ENCODE results near the gene UNKL. TPM values are rescaled to one million over a fixed set of nuclear protein-coding genes. Genes with fewer than 3 reads are reported as not detected.

UNKL gene
- total RNA-seq, 1 donor from 2014 or later, result 3.7 TPM

DNA sequence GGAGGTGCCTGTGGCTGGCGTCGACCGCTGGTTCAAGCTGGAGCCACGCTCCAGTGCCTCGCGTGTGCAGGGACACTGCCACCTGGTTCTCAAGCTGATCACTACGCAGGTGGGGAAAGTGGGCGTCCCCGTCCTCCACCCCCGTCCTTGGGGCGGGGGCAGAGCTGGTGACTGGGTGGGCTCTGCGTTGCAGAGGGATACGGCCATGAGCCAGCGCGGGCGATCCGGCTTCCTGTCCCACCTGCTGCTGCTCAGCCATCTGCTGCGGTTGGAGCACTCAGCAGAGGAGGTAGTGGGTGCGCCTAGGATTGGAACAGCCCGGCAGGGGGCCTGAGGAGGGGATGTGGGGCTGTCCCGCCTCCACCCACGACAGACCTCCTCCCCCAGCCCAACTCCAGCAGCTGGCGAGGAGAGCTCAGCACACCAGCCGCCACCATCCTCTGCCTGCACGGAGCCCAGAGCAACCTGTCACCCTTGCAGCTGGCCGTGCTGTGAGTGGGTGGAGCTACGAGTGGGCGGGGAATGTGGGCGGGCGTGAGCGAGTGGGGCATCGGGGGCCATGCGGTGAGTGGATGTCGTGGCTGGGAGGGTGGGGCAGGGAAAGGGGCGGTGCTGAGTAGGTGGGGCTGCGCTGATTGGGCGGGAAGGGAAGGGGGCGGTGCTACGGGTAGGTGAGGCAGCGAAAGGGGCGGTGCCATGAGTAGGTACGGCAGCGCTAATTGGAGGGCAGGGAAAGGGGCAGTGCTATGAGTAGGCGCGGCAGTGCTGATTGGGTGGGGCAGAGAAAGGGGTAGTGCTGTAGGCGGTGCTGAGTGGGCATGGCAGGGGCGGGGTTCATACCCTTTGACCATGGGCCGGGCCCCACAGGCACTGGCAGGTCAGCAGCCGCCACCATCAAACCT lies 71.7 kb downstream of the UNKL start:
- no peak overlapping the region for H3K27ac ChIP-seq (ENCODE audit: low read depth, low read length)
- H3K36me3 ChIP-seq (ENCODE audit: control insufficient read depth in 3 of 3, insufficient read depth in 3 of 3, low read length in 3 of 3), result peaks cover 0 to 3% (median 2%) of the 10 kb centered on the region in 3 donors
- H3K9me3 ChIP-seq (ENCODE audit: control insufficient read depth in 3 of 3, low read length in 3 of 3), result no peaks in the 10 kb centered on the region
- peaks cover 5 to 23% (median 13%) of the 10 kb centered on the region in 3 donors for H3K4me1 ChIP-seq (ENCODE audit: control insufficient read depth in 3 of 3, insufficient read depth in 3 of 3, low read length in 3 of 3)
- H3K27me3 ChIP-seq (ENCODE audit: control insufficient read depth in 3 of 3, insufficient read depth in 3 of 3, low read length in 3 of 3), result peaks cover 3 to 11% (median 8%) of the 10 kb centered on the region in 3 donors
- peak overlapping the region; percentile 10 to 75 (median 74) for H3K4me3 ChIP-seq (ENCODE audit: low read length in 3 of 3)
- peak overlapping the region in 1 of 3 donors; percentile 69 for H3K9ac ChIP-seq (ENCODE audit: low read depth in 1 of 3, low read length in 3 of 3)

- Histone ChIP-seq H3K4me1 (ENCODE audit: control insufficient read depth in 3 of 3, insufficient read depth in 3 of 3, low read length in 3 of 3) (peaks cover 5 to 23% (median 13%) of the 10 kb centered on the region in 3 donors), H3K27me3 (ENCODE audit: control insufficient read depth in 3 of 3, insufficient read depth in 3 of 3, low read length in 3 of 3) (peaks cover 7 to 17% (median 10%) of the 10 kb centered on the region in 3 donors)
Observed at GRCh38 chr16:1341495-1342420, 72.7 kb downstream of the UNKL start.

DNA sequence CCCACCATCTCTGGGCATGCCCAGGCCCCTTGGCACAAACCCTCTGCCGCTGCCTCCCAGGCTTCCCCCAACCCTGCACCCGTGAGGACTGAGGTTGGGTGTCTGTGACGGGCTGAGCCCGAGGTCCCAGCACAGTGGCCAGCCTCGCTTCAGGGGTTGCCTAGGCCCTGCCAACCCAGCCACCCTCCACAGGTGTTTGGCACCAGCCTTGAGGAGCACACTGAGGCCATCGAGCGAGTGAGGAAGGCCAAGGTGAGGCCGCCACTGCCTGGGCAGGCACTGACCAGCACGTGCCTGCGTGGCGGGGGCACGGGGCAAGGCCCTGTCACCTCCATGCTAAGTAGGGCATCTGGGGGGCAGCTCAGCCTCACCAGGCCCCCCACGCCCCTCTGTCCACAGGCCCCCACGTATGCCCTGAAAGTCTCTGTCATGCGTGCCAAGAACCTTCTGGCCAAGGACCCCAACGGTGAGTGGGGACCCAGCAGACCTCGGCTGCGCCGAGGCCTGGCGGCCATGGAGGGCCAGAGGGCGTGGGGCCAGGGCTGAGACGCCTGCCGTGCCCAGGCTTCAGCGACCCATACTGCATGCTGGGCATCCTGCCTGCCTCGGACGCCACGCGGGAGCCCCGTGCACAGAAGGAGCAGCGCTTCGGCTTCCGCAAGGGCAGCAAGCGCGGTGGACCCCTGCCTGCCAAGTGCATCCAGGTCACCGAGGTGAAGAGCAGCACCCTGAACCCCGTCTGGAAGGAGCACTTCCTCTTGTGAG lies 73.6 kb downstream of the UNKL start:
- no peak overlapping the region for H3K4me3 ChIP-seq (ENCODE audit: low read length in 3 of 3)
- peaks cover 0 to 3% (median 0%) of the 10 kb centered on the region in 3 donors for H3K36me3 ChIP-seq (ENCODE audit: control insufficient read depth in 3 of 3, insufficient read depth in 3 of 3, low read length in 3 of 3)
- H3K9ac ChIP-seq (ENCODE audit: low read depth in 1 of 3, low read length in 3 of 3), result no peak overlapping the region
- H3K9me3 ChIP-seq (ENCODE audit: control insufficient read depth in 3 of 3, low read length in 3 of 3), result no peaks in the 10 kb centered on the region
- H3K4me1 ChIP-seq (ENCODE audit: control insufficient read depth in 3 of 3, insufficient read depth in 3 of 3, low read length in 3 of 3), result peaks cover 5 to 23% (median 13%) of the 10 kb centered on the region in 3 donors
- H3K27me3 ChIP-seq (ENCODE audit: control insufficient read depth in 3 of 3, insufficient read depth in 3 of 3, low read length in 3 of 3), result peaks cover 11 to 24% (median 16%) of the 10 kb centered on the region in 3 donors
- H3K27ac ChIP-seq (ENCODE audit: low read depth, low read length), result no peak overlapping the region

More at GRCh38 chr16:1341495-1342420, 72.7 kb downstream of the UNKL start:
- Histone ChIP-seq H3K9ac (ENCODE audit: low read depth in 1 of 3, low read length in 3 of 3) (no peak overlapping the region), H3K9me3 (ENCODE audit: control insufficient read depth in 3 of 3, low read length in 3 of 3) (no peaks in the 10 kb centered on the region), H3K36me3 (ENCODE audit: control insufficient read depth in 3 of 3, insufficient read depth in 3 of 3, low read length in 3 of 3) (peaks cover 0 to 3% (median 0%) of the 10 kb centered on the region in 3 donors), H3K4me3 (ENCODE audit: low read length in 3 of 3) (no peak overlapping the region), H3K27ac (ENCODE audit: low read depth, low read length) (no peak overlapping the region)

DNA sequence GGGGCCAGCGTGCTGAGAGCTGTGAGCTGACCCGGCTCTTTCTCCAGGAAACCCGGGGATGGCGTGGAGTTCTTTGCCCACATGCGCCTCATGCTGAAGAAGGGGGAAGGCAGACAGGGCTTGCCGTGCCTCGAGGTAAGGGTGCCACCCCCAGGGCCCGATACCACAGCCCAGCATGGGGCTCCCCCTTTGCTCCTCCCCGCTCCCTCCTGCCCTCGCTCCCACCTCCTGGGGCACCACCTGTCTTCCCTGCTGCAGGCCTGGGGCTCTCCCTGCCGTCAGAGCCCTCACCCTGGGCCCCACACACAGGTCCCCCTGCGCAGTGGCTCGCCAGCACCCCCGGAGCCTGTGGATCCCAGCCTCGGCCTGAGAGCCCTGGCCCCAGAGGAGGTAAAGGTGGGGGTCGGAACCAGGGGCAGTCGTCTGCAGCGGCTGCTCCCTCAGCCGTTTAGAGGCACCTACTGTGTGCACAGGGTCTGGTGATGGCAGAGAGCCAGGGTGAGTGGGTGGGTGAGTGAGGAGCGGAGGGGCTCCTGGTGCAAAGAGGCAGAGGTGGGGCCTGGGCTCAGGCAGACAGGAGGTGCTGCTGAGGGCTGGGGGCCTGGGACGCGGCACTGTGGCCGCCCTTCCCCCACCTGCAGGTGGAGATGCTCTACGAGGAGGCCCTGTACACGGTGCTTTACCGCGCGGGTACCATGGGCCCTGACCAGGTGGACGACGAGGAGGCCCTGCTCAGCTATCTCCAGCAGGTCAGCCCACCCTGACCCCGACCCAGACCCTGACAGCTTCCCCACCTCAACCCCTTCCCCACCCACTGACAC lies 75.4 kb downstream of the UNKL start:
- no peak overlapping the region for H3K27ac ChIP-seq (ENCODE audit: low read depth, low read length)
- H3K9ac ChIP-seq (ENCODE audit: low read depth in 1 of 3, low read length in 3 of 3), result no peak overlapping the region
- H3K9me3 ChIP-seq (ENCODE audit: control insufficient read depth in 3 of 3, low read length in 3 of 3), result no peaks in the 10 kb centered on the region
- H3K4me1 ChIP-seq (ENCODE audit: control insufficient read depth in 3 of 3, insufficient read depth in 3 of 3, low read length in 3 of 3), result peaks cover 5 to 17% (median 11%) of the 10 kb centered on the region in 3 donors
- no peak overlapping the region for H3K4me3 ChIP-seq (ENCODE audit: low read length in 3 of 3)
- peaks cover 25 to 42% (median 31%) of the 10 kb centered on the region in 3 donors for H3K27me3 ChIP-seq (ENCODE audit: control insufficient read depth in 3 of 3, insufficient read depth in 3 of 3, low read length in 3 of 3)
- H3K36me3 ChIP-seq (ENCODE audit: control insufficient read depth in 3 of 3, insufficient read depth in 3 of 3, low read length in 3 of 3), result peaks cover 0 to 3% (median 0%) of the 10 kb centered on the region in 3 donors

DNA sequence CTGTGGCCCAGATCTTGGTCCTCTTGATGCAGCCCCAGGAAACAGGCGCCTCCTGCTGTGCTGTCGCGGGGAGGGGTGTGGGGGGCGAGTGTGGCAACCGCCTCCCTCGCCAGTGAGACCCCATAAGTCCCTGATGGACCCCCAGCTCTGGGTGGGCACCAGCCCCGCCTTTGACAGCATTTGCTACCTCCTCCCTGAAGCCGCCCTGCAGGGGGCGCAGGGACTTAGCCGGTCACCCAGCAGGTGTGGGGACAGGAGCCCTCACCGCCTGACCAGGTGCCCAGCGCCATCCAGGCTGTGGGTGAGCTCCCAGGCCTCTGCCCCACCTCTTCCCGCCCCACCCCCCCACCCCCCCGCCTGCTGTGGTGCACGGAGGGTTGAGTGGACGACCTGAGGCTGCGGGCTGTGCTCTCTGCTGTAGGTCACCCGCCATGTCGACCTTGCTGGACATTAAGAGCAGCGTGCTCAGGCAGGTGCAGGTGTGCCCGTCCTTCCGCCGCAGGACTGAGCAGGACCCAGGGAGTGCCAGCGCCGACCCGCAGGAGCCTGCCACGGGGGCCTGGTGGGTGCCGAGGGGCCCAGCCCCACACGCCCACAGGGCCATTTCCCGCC lies 76.3 kb downstream of the UNKL start:
- Histone ChIP-seq H3K4me1 (ENCODE audit: control insufficient read depth in 3 of 3, insufficient read depth in 3 of 3, low read length in 3 of 3) (peaks cover 0 to 9% (median 6%) of the 10 kb centered on the region in 3 donors), H3K27me3 (ENCODE audit: control insufficient read depth in 3 of 3, insufficient read depth in 3 of 3, low read length in 3 of 3) (peaks cover 30 to 48% (median 35%) of the 10 kb centered on the region in 3 donors), H3K36me3 (ENCODE audit: control insufficient read depth in 3 of 3, insufficient read depth in 3 of 3, low read length in 3 of 3) (peaks cover 0 to 3% (median 0%) of the 10 kb centered on the region in 3 donors), H3K9ac (ENCODE audit: low read depth in 1 of 3, low read length in 3 of 3) (no peak overlapping the region), H3K27ac (ENCODE audit: low read depth, low read length) (no peak overlapping the region), H3K9me3 (ENCODE audit: control insufficient read depth in 3 of 3, low read length in 3 of 3) (no peaks in the 10 kb centered on the region), H3K4me3 (ENCODE audit: low read length in 3 of 3) (no peak overlapping the region)

GRCh38 chr16:1337486-1337885 lies 77.0 kb downstream of the UNKL start:
- Histone ChIP-seq H3K27me3 (ENCODE audit: control insufficient read depth in 3 of 3, insufficient read depth in 3 of 3, low read length in 3 of 3) (peaks cover 36 to 55% (median 43%) of the 10 kb centered on the region in 3 donors), H3K4me1 (ENCODE audit: control insufficient read depth in 3 of 3, insufficient read depth in 3 of 3, low read length in 3 of 3) (peaks cover 0 to 7% (median 3%) of the 10 kb centered on the region in 3 donors), H3K36me3 (ENCODE audit: control insufficient read depth in 3 of 3, insufficient read depth in 3 of 3, low read length in 3 of 3) (peaks cover 0 to 3% (median 0%) of the 10 kb centered on the region in 3 donors), H3K4me3 (ENCODE audit: low read length in 3 of 3) (no peak overlapping the region), H3K9ac (ENCODE audit: low read depth in 1 of 3, low read length in 3 of 3) (no peak overlapping the region), H3K9me3 (ENCODE audit: control insufficient read depth in 3 of 3, low read length in 3 of 3) (no peaks in the 10 kb centered on the region), H3K27ac (ENCODE audit: low read depth, low read length) (no peak overlapping the region)

DNA sequence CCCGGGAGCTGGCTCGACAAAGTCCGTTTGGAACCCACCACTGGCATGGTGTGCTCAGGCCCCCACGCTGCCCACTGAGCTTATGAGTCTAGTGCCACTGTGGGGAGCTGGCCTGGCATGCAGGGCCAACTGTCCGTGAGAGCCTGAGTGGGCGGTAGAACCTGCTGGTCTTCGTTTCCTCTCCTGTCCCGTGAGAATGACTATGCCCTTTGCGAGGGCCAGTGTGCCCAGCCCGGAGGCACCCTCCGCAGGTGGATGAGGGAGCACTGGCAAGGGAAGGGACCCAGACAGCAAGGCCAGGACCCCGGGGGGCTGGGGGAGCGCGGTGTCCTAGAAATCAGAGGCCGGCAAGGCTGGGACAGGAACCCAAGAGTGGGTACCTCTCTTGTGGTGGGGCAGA lies 77.9 kb downstream of the UNKL start:
- Histone ChIP-seq H3K4me1 (ENCODE audit: control insufficient read depth in 3 of 3, insufficient read depth in 3 of 3, low read length in 3 of 3) (peaks cover 0 to 9% (median 6%) of the 10 kb centered on the region in 3 donors), H3K4me3 (ENCODE audit: low read length in 3 of 3) (no peak overlapping the region), H3K27me3 (ENCODE audit: control insufficient read depth in 3 of 3, insufficient read depth in 3 of 3, low read length in 3 of 3) (peaks cover 44 to 64% (median 51%) of the 10 kb centered on the region in 3 donors), H3K9ac (ENCODE audit: low read depth in 1 of 3, low read length in 3 of 3) (no peak overlapping the region), H3K36me3 (ENCODE audit: control insufficient read depth in 3 of 3, insufficient read depth in 3 of 3, low read length in 3 of 3) (peaks cover 0 to 3% (median 0%) of the 10 kb centered on the region in 3 donors), H3K27ac (ENCODE audit: low read depth, low read length) (no peak overlapping the region), H3K9me3 (ENCODE audit: control insufficient read depth in 3 of 3, low read length in 3 of 3) (no peaks in the 10 kb centered on the region)

DNA sequence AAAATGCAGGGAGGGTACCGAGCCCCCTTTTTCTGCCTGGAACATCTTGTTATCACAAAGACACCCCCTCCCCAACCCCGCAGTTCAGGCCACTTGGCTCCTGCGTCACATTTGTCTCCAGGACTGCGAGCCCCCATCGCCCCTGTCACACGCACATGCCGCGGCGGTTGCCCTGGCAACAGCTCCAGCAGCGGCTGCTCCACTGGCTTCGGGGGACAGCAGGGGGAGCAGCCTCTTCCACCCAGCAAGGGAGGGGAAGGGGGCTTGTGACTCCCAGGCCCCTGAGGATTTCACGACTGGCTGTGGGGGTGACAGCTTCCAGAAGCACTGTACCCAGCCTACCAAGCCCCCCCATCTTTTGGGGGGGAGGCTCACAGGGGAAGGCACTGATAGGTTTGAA lies 78.5 kb downstream of the UNKL start:
- peaks cover 3 to 14% (median 8%) of the 10 kb centered on the region in 3 donors for H3K4me1 ChIP-seq (ENCODE audit: control insufficient read depth in 3 of 3, insufficient read depth in 3 of 3, low read length in 3 of 3)
- H3K27ac ChIP-seq (ENCODE audit: low read depth, low read length), result no peak overlapping the region
- H3K9me3 ChIP-seq (ENCODE audit: control insufficient read depth in 3 of 3, low read length in 3 of 3), result no peaks in the 10 kb centered on the region
- H3K36me3 ChIP-seq (ENCODE audit: control insufficient read depth in 3 of 3, insufficient read depth in 3 of 3, low read length in 3 of 3), result peaks cover 0 to 3% (median 0%) of the 10 kb centered on the region in 3 donors
- H3K4me3 ChIP-seq (ENCODE audit: low read length in 3 of 3), result no peak overlapping the region
- H3K9ac ChIP-seq (ENCODE audit: low read depth in 1 of 3, low read length in 3 of 3), result peak overlapping the region in 1 of 3 donors; percentile 25
- peaks cover 50 to 70% (median 58%) of the 10 kb centered on the region in 3 donors for H3K27me3 ChIP-seq (ENCODE audit: control insufficient read depth in 3 of 3, insufficient read depth in 3 of 3, low read length in 3 of 3)
